Measurements from ENCODE around the gene HS3ST4. TPM values are rescaled to one million over a fixed set of nuclear protein-coding genes. Genes with fewer than 3 reads are reported as not detected.

The HS3ST4 gene
- polyA plus RNA-seq, result 0.39 TPM
- long read RNA-seq, donor 1, result 0 reads
- long read RNA-seq, donor 2, result 0 reads
- long read RNA-seq, donor 3, result 0 reads
- long read RNA-seq, donor 4, result 0 reads
- long read RNA-seq, donor 5, result 0 reads
- long read RNA-seq, donor 6, result 0 reads
- long read RNA-seq, donor 7, result 0 reads
- long read RNA-seq, donor 8, result 0 reads
- long read RNA-seq, donor 9, result 0 reads
- long read RNA-seq, donor 10, result 0 reads
- long read RNA-seq, donor 11, result 0 reads

- peaks cover 49% of the 10 kb centered on the region for H3K27me3 ChIP-seq (ENCODE audit: control insufficient read depth, insufficient read depth, low read length)
- H3K9me3 ChIP-seq (ENCODE audit: control insufficient read depth, low read depth, low read length), result peaks cover 3% of the 10 kb centered on the region
- peak in 1 of 2 donors; percentile 38 for DNase-seq
- no peaks in the 10 kb centered on the region for H3K36me3 ChIP-seq (ENCODE audit: control insufficient read depth, insufficient read depth, low read length)
- no CpG with 5 or more reads among the region's 58 CpGs for WGBS (ENCODE audit: insufficient coverage, low lambda C conversion rate)
- peak within 1 kb of the TSS; percentile 32 for H3K4me3 ChIP-seq (ENCODE audit: low read length)
- H3K27ac ChIP-seq (ENCODE audit: low read length), result no peak within 1 kb of the TSS
- peaks cover 7% of the 10 kb centered on the region for H3K4me1 ChIP-seq (ENCODE audit: control insufficient read depth, insufficient read depth, low read length)
Measured at GRCh38 chr16:25691519-25692091, at the start of gene HS3ST4. HS3ST4 (plus strand) TSS chr16:25691959.

GRCh38 chr16:25643633-25644032 lies 48.1 kb upstream of the HS3ST4 start:
- no peak for DNase-seq
- Histone ChIP-seq H3K36me3 (ENCODE audit: control insufficient read depth, insufficient read depth, low read length) (no peaks in the 10 kb centered on the region), H3K9me3 (ENCODE audit: control insufficient read depth, low read depth, low read length) (no peaks in the 10 kb centered on the region), H3K27me3 (ENCODE audit: control insufficient read depth, insufficient read depth, low read length) (no peaks in the 10 kb centered on the region), H3K27ac (ENCODE audit: low read length) (no peak overlapping the region), H3K4me3 (ENCODE audit: low read length) (no peak overlapping the region), H3K4me1 (ENCODE audit: control insufficient read depth, insufficient read depth, low read length) (no peaks in the 10 kb centered on the region)
- 67% methylated on average over 1 of the region's 4 CpGs for WGBS (ENCODE audit: insufficient coverage, low lambda C conversion rate)

- Histone ChIP-seq H3K27ac (ENCODE audit: low read length) (no peak overlapping the region), H3K4me1 (ENCODE audit: control insufficient read depth, insufficient read depth, low read length) (no peaks in the 10 kb centered on the region), H3K27me3 (ENCODE audit: control insufficient read depth, insufficient read depth, low read length) (no peaks in the 10 kb centered on the region), H3K36me3 (ENCODE audit: control insufficient read depth, insufficient read depth, low read length) (no peaks in the 10 kb centered on the region), H3K4me3 (ENCODE audit: low read length) (no peak overlapping the region), H3K9me3 (ENCODE audit: control insufficient read depth, low read depth, low read length) (no peaks in the 10 kb centered on the region)
- WGBS (ENCODE audit: insufficient coverage, low lambda C conversion rate), result no CpG with 5 or more reads among the region's 2 CpGs
- DNase-seq, result no peak
Measured at GRCh38 chr16:25656639-25657038, 35.1 kb upstream of the HS3ST4 start.

GRCh38 chr16:25676820-25677219 lies 14.9 kb upstream of the HS3ST4 start:
- H3K9me3 ChIP-seq (ENCODE audit: control insufficient read depth, low read depth, low read length), result no peaks in the 10 kb centered on the region
- 78% methylated on average over 2 of the region's 2 CpGs for WGBS (ENCODE audit: insufficient coverage, low lambda C conversion rate)
- H3K36me3 ChIP-seq (ENCODE audit: control insufficient read depth, insufficient read depth, low read length), result no peaks in the 10 kb centered on the region
- no peaks in the 10 kb centered on the region for H3K27me3 ChIP-seq (ENCODE audit: control insufficient read depth, insufficient read depth, low read length)
- no peak overlapping the region for H3K27ac ChIP-seq (ENCODE audit: low read length)
- H3K4me3 ChIP-seq (ENCODE audit: low read length), result no peak overlapping the region
- no peak for DNase-seq
- H3K4me1 ChIP-seq (ENCODE audit: control insufficient read depth, insufficient read depth, low read length), result no peaks in the 10 kb centered on the region

GRCh38 chr16:25679511-25679910 lies 12.2 kb upstream of the HS3ST4 start:
- no peaks in the 10 kb centered on the region for H3K36me3 ChIP-seq (ENCODE audit: control insufficient read depth, insufficient read depth, low read length)
- no peak overlapping the region for H3K27ac ChIP-seq (ENCODE audit: low read length)
- no peak for DNase-seq
- H3K9me3 ChIP-seq (ENCODE audit: control insufficient read depth, low read depth, low read length), result no peaks in the 10 kb centered on the region
- H3K4me1 ChIP-seq (ENCODE audit: control insufficient read depth, insufficient read depth, low read length), result no peaks in the 10 kb centered on the region
- whole genome bisulfite sequencing (ENCODE audit: insufficient coverage, low lambda C conversion rate), result 80% methylated on average over 1 of the region's 5 CpGs
- H3K27me3 ChIP-seq (ENCODE audit: control insufficient read depth, insufficient read depth, low read length), result no peaks in the 10 kb centered on the region
- no peak overlapping the region for H3K4me3 ChIP-seq (ENCODE audit: low read length)

- no peak overlapping the region for H3K27ac ChIP-seq (ENCODE audit: low read length)
- H3K4me1 ChIP-seq (ENCODE audit: control insufficient read depth, insufficient read depth, low read length), result peaks cover 7% of the 10 kb centered on the region
- WGBS (ENCODE audit: insufficient coverage, low lambda C conversion rate), result 77% methylated on average over 3 of the region's 10 CpGs
- DNase-seq, result no peak
- H3K4me3 ChIP-seq (ENCODE audit: low read length), result no peak overlapping the region
- H3K27me3 ChIP-seq (ENCODE audit: control insufficient read depth, insufficient read depth, low read length), result peaks cover 35% of the 10 kb centered on the region
- no peaks in the 10 kb centered on the region for H3K36me3 ChIP-seq (ENCODE audit: control insufficient read depth, insufficient read depth, low read length)
- H3K9me3 ChIP-seq (ENCODE audit: control insufficient read depth, low read depth, low read length), result peaks cover 3% of the 10 kb centered on the region
Measured at GRCh38 chr16:25689137-25689836, 2.5 kb upstream of the HS3ST4 start.

GRCh38 chr16:25690552-25691143 lies 1.1 kb upstream of the HS3ST4 start:
- H3K4me3 ChIP-seq (ENCODE audit: low read length), result no peak overlapping the region
- peaks cover 7% of the 10 kb centered on the region for H3K4me1 ChIP-seq (ENCODE audit: control insufficient read depth, insufficient read depth, low read length)
- WGBS (ENCODE audit: insufficient coverage, low lambda C conversion rate), result 0% methylated on average over 2 of the region's 6 CpGs
- peaks cover 3% of the 10 kb centered on the region for H3K9me3 ChIP-seq (ENCODE audit: control insufficient read depth, low read depth, low read length)
- DNase-seq, result peak in 1 of 2 donors; percentile 27
- no peaks in the 10 kb centered on the region for H3K36me3 ChIP-seq (ENCODE audit: control insufficient read depth, insufficient read depth, low read length)
- H3K27ac ChIP-seq (ENCODE audit: low read length), result no peak overlapping the region
- H3K27me3 ChIP-seq (ENCODE audit: control insufficient read depth, insufficient read depth, low read length), result peaks cover 47% of the 10 kb centered on the region

- H3K9me3 ChIP-seq (ENCODE audit: control insufficient read depth, low read depth, low read length), result peaks cover 3% of the 10 kb centered on the region
- no peak overlapping the region for H3K4me3 ChIP-seq (ENCODE audit: low read length)
- 0% methylated on average over 3 of the region's 56 CpGs for WGBS (ENCODE audit: insufficient coverage, low lambda C conversion rate)
- peaks cover 7% of the 10 kb centered on the region for H3K4me1 ChIP-seq (ENCODE audit: control insufficient read depth, insufficient read depth, low read length)
- H3K27me3 ChIP-seq (ENCODE audit: control insufficient read depth, insufficient read depth, low read length), result peaks cover 49% of the 10 kb centered on the region
- DNase-seq, result peak in 1 of 2 donors; percentile 46
- no peak overlapping the region for H3K27ac ChIP-seq (ENCODE audit: low read length)
- no peaks in the 10 kb centered on the region for H3K36me3 ChIP-seq (ENCODE audit: control insufficient read depth, insufficient read depth, low read length)
Measured at GRCh38 chr16:25692351-25692741, 587 bp downstream of the HS3ST4 start.

- no peak overlapping the region for H3K27ac ChIP-seq (ENCODE audit: low read length)
- H3K4me3 ChIP-seq (ENCODE audit: low read length), result no peak overlapping the region
- 0% methylated on average over 1 of the region's 70 CpGs for WGBS (ENCODE audit: insufficient coverage, low lambda C conversion rate)
- H3K9me3 ChIP-seq (ENCODE audit: control insufficient read depth, low read depth, low read length), result peaks cover 3% of the 10 kb centered on the region
- peaks cover 49% of the 10 kb centered on the region for H3K27me3 ChIP-seq (ENCODE audit: control insufficient read depth, insufficient read depth, low read length)
- H3K36me3 ChIP-seq (ENCODE audit: control insufficient read depth, insufficient read depth, low read length), result no peaks in the 10 kb centered on the region
- peaks cover 7% of the 10 kb centered on the region for H3K4me1 ChIP-seq (ENCODE audit: control insufficient read depth, insufficient read depth, low read length)
- no peak for DNase-seq
Measured at GRCh38 chr16:25692742-25693508, 1.2 kb downstream of the HS3ST4 start.

- WGBS (ENCODE audit: insufficient coverage, low lambda C conversion rate), result 20% methylated on average over 1 of the region's 9 CpGs
- peaks cover 7% of the 10 kb centered on the region for H3K4me1 ChIP-seq (ENCODE audit: control insufficient read depth, insufficient read depth, low read length)
- H3K9me3 ChIP-seq (ENCODE audit: control insufficient read depth, low read depth, low read length), result peaks cover 3% of the 10 kb centered on the region
- no peak for DNase-seq
- no peaks in the 10 kb centered on the region for H3K36me3 ChIP-seq (ENCODE audit: control insufficient read depth, insufficient read depth, low read length)
- H3K27me3 ChIP-seq (ENCODE audit: control insufficient read depth, insufficient read depth, low read length), result peaks cover 49% of the 10 kb centered on the region
- no peak overlapping the region for H3K4me3 ChIP-seq (ENCODE audit: low read length)
- H3K27ac ChIP-seq (ENCODE audit: low read length), result no peak overlapping the region
Measured at GRCh38 chr16:25693631-25694030, 1.9 kb downstream of the HS3ST4 start.
